Endothelial cell (in vitro differentiated cells): ENCODE results near the gene ZP1. TPM values are rescaled to one million over a fixed set of nuclear protein-coding genes. Genes with fewer than 3 reads are reported as not detected.

Experiments
- DNase-seq: peaks from one replicate; pipeline ENCODE4 v3.0.0; 2021; ENCODE audit warnings: low spot score
- H3K27ac Mint-ChIP-seq: one replicate; pipeline ENCODE4 v1.8.0; 2021; ENCODE audit warnings: mixed read lengths, inconsistent platforms; ENCODE audit not compliant: unreplicated experiment
- H3K27me3 Mint-ChIP-seq: one replicate; pipeline ENCODE4 v1.8.0; 2021; ENCODE audit warnings: mild to moderate bottlenecking, moderate library complexity, mixed read lengths, inconsistent platforms; ENCODE audit not compliant: unreplicated experiment
- H3K36me3 Mint-ChIP-seq: one replicate; pipeline ENCODE4 v1.8.0; 2021; ENCODE audit warnings: mild to moderate bottlenecking, low read depth, mixed read lengths, inconsistent platforms; ENCODE audit not compliant: unreplicated experiment
- H3K4me1 Mint-ChIP-seq: one replicate; pipeline ENCODE4 v1.8.0; 2021; ENCODE audit warnings: mild to moderate bottlenecking, mixed read lengths, inconsistent platforms; ENCODE audit not compliant: unreplicated experiment
- H3K4me3 Mint-ChIP-seq: one replicate; pipeline ENCODE4 v1.8.0; 2021; ENCODE audit warnings: mild to moderate bottlenecking, mixed read lengths, inconsistent platforms; ENCODE audit not compliant: unreplicated experiment
- H3K9me3 Mint-ChIP-seq: one replicate; pipeline ENCODE4 v1.8.0; 2021; ENCODE audit warnings: mixed read lengths, inconsistent platforms; ENCODE audit not compliant: unreplicated experiment
- CTCF ChIP-seq: fragments of 200-600 bp; sonication (generic); IDR thresholded peaks from one replicate; pipeline ENCODE4 v1.5.0; 2021; ENCODE audit warnings: antibody characterized with exemption; ENCODE audit not compliant: unreplicated experiment
- total RNA-seq: library from RNA; stranded (reverse); fragmentation: NEBNext Ultra II Directional; extraction: Animal tissue kit (Norgen Biotek cat#: 25700); gene quantifications from one replicate; pipeline ENCODE4 v1.2.1, GENCODE V29; 2021; ENCODE audit not compliant: unreplicated experiment

Gene ZP1
- total RNA-seq, 1 donor from 2014 or later, result not detected

DNA sequence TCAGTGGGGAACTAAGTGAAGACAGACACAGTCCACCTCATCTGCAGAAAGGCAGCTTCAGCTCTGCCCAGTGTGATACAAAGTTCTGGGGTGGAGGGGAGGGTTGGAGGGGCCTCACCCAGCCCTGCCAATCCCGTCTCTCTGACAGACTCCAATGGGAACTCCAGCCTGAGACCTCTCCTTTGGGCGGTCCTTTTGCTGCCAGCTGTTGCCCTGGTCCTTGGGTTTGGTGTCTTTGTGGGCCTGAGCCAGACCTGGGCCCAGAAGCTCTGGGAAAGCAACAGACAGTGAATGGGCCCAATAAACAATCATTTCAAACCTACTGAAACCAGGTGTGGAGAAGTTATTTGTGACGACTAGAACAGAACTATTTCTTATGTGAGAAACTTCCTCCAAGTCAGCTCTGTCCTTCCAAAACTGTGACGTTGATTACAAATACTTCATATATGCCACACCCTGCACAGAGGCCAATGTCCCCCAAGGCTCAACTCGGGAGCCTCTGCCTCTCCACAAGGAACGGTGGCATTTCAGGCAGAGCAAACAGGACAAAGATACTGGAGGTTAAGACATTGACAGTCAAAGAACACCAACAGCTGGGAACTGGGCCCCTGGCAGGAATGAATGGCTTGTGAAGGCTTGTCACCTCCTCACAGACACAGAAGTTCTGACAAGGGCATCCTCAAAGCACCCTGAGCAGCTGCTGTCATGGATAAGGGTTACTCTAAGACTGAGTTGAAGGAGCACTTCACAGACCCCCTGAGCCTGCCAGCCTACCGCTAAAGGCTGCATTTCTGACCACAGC, 8.2 kb downstream of the ZP1 start:
- H3K4me3 Mint-ChIP-seq, result no peak overlapping the region
- H3K4me1 Mint-ChIP-seq, result peaks cover 18% of the 10 kb centered on the region
- no peaks in the 10 kb centered on the region for H3K36me3 Mint-ChIP-seq
- no peaks in the 10 kb centered on the region for H3K9me3 Mint-ChIP-seq
- TF ChIP-seq CTCF, result no peak
- peaks cover 3% of the 10 kb centered on the region for H3K27me3 Mint-ChIP-seq
- no peak overlapping the region for H3K27ac Mint-ChIP-seq
- DNase-seq, result no peak

DNA sequence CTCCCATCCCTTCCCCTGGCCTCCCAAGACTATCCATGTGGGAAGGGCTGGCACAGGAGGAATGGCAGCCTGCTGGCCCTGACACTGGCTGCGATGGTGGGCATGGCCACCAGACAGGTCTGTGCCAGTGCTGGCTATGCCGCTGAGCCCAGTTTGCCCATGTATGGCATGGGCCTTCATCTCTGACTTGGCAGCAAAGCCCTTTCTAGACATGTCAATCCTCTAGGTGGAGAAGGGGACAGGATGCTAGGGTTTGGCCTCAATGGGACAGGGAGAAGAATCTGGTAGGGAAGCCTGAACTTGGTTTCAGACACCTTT, 8.8 kb downstream of the ZP1 start:
- DNase-seq, result no peak
- no peak for TF ChIP-seq CTCF
- H3K27me3 Mint-ChIP-seq, result peaks cover 4% of the 10 kb centered on the region

DNA sequence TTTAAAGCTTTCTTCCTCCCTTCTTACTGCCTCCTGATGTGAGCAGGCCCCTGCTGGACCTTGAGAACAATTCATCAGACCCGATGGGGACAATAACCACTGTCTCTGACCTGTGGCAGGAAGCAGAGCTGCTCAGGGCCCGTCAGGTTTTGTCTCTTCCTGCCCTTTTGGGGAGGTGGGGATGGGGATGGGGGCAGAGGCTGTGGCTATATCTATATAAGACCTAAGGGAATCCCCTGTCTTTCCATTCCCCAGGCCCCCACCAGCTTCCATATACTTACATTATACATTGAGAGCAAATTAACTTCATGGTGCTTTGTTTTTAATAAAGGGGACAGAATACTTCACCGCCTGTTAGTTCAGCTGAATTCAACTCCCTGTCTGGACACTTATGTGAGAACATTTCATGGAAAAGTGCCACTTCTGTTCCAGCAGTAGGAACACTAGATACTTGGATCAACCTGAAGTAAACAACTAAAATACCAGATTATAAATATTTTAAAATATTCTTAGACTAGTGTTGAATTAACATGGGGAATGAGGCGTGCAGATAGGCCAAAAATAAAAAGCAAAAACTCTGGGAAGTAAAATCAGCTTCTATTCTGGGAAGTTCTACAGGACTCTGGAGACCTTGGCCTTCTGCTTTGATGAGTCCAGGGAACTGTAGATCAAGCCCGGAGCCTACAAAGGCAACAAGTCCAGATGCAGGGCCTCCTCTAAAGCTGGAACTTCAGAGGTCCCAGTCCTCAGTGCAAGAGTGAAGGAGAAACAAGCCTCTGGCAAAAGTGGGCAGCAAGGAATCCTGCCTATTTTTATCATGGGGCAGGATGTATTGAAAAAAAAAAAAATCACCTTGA, 11.1 kb downstream of the ZP1 start:
- Mint-ChIP-seq H3K27me3 (peaks cover 2% of the 10 kb centered on the region), H3K4me1 (peaks cover 18% of the 10 kb centered on the region), H3K9me3 (no peaks in the 10 kb centered on the region), H3K27ac (no peak overlapping the region), H3K4me3 (no peak overlapping the region), H3K36me3 (no peaks in the 10 kb centered on the region)
- DNase-seq, result no peak
- no peak for TF ChIP-seq CTCF

More for the DNA sequence above, 8.8 kb downstream of the ZP1 start:
- Mint-ChIP-seq H3K27ac (peak overlapping the region; percentile 61), H3K9me3 (no peaks in the 10 kb centered on the region), H3K4me1 (peaks cover 18% of the 10 kb centered on the region), H3K4me3 (no peak overlapping the region), H3K36me3 (no peaks in the 10 kb centered on the region)

DNA sequence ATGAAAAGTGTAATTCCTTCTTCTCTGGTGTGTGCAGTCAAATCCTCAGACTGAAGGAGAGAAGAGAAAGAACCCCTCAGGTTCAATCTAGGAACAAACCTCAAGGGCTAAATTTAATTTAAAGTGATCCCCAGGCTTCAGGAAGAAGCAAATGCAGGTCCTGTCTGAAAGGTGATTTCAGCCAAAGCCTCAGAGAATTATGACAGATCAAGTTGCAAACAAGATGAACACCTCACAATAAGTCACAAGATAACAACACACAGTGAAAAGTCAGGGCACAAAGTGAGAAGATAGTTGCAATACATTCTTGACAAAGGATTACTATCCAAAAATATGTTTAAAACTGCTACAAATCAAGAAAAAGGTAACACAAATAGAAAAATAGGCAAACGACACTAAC, 11.8 kb downstream of the ZP1 start:
- Mint-ChIP-seq H3K27ac (no peak overlapping the region), H3K36me3 (no peaks in the 10 kb centered on the region), H3K27me3 (peaks cover 2% of the 10 kb centered on the region), H3K4me3 (no peak overlapping the region), H3K9me3 (no peaks in the 10 kb centered on the region), H3K4me1 (peaks cover 18% of the 10 kb centered on the region)
- TF ChIP-seq CTCF, result no peak
- DNase-seq, result no peak

DNA sequence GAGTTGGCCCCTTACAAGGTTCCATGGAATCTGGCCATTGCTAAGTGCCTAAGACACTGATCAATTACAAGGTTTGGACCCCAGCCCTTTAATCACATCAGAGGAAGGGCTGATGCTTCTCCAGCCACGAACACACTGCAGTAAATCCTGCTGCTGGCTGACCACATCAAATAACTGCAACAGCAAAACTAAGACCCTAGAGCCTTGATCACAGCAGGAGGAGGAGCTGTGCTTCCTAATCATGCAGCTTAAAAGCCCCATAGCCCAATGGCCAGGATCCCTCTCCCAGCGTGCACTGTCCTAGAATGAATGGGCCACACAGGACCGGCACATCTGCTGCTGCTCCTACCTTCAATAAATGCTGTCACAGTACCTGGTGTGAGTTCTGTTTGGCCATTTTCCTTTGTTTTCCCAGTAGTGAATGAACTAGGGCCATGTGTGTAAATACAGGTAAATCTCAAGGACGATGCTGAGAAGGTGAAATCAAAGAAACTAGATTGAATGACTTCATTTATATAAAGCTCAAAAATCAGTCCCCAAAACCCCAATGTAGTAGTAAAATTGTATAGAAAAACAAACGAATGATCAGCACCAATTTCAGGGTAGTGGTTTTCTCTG, 12.7 kb downstream of the ZP1 start:
- H3K36me3 Mint-ChIP-seq, result no peaks in the 10 kb centered on the region
- peaks cover 2% of the 10 kb centered on the region for H3K27me3 Mint-ChIP-seq
- H3K27ac Mint-ChIP-seq, result no peak overlapping the region
- TF ChIP-seq CTCF, result no peak
- H3K9me3 Mint-ChIP-seq, result no peaks in the 10 kb centered on the region
- H3K4me1 Mint-ChIP-seq, result peaks cover 18% of the 10 kb centered on the region
- DNase-seq, result no peak
- no peak overlapping the region for H3K4me3 Mint-ChIP-seq
